Measurements from ENCODE around the gene AGFG1. TPM values are rescaled to one million over a fixed set of nuclear protein-coding genes. Genes with fewer than 3 reads are reported as not detected.

Gene AGFG1
- total RNA-seq, 4 donors from 2014 or later, result 41.0 to 60.3 (median 55.0) TPM

DNA sequence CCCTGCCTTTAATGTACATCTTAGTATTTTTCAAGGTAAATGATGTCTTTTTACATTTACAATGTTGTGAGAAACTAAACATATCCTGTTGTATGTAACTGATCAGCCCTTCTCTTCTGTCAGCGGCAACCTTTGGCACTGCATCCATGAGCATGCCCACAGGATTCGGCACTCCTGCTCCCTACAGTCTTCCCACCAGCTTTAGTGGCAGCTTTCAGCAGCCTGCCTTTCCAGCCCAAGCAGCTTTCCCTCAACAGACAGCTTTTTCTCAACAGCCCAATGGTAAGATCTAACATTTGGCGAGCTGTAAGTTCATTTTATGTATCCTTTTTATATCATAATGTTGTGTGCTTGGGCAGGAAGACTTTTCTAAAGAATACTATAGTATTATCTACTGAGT is 79.9 kb downstream of the AGFG1 start:
- Histone ChIP-seq H3K4me1 (no peaks in the 10 kb centered on the region), H3K27ac (no peak overlapping the region), H3K4me3 (no peak overlapping the region), H3K9me3 (no peaks in the 10 kb centered on the region), H3K36me3 (peaks cover 61% of the 10 kb centered on the region), H3K27me3 (no peaks in the 10 kb centered on the region)
- TF ChIP-seq EP300 (IDR thresholded peaks at IDR 0.05) (no peak), POLR2A (IDR thresholded peaks at IDR 0.05) (no peak), POLR2AphosphoS5 (IDR thresholded peaks at IDR 0.05) (no peak)
- TF ChIP-seq, protein P1, sequence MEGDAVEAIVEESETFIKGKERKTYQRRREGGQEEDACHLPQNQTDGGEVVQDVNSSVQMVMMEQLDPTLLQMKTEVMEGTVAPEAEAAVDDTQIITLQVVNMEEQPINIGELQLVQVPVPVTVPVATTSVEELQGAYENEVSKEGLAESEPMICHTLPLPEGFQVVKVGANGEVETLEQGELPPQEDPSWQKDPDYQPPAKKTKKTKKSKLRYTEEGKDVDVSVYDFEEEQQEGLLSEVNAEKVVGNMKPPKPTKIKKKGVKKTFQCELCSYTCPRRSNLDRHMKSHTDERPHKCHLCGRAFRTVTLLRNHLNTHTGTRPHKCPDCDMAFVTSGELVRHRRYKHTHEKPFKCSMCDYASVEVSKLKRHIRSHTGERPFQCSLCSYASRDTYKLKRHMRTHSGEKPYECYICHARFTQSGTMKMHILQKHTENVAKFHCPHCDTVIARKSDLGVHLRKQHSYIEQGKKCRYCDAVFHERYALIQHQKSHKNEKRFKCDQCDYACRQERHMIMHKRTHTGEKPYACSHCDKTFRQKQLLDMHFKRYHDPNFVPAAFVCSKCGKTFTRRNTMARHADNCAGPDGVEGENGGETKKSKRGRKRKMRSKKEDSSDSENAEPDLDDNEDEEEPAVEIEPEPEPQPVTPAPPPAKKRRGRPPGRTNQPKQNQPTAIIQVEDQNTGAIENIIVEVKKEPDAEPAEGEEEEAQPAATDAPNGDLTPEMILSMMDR (IDR thresholded peaks at IDR 0.05), result no peak
- WGBS, result 100% methylated on average over 3 of the region's 3 CpGs
- no peak for DNase-seq (ENCODE audit: low spot score in 2 of 2)

DNA sequence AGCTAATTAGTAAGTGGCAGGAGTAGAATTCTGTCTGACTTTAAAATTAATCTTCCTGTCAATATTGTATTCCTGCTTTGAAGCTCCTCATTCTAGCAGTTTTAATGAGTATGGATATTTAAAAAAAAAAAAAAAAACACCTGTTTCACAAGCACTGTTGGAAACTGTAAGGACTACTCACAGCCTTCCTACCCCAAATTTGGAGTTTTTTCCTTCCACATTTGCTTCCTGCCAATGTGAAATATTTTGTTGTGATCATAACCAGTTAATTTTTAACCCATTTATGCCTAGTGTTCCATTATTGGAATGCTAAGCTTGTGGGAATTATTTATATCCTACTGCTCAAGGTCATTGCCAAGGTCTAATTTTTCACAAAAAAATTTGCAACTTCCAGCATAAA is 90.6 kb downstream of the AGFG1 start:
- Histone ChIP-seq H3K9me3 (no peaks in the 10 kb centered on the region), H3K27me3 (no peaks in the 10 kb centered on the region), H3K36me3 (peaks cover 4% of the 10 kb centered on the region), H3K27ac (no peak overlapping the region), H3K4me1 (no peaks in the 10 kb centered on the region), H3K4me3 (no peak overlapping the region)
- no peak for TF ChIP-seq EP300 (IDR thresholded peaks at IDR 0.05)
- TF ChIP-seq, protein P1 (IDR thresholded peaks at IDR 0.05), result no peak
- TF ChIP-seq POLR2A (IDR thresholded peaks at IDR 0.05), result no peak
- no peak for TF ChIP-seq POLR2AphosphoS5 (IDR thresholded peaks at IDR 0.05)
- no peak for DNase-seq (ENCODE audit: low spot score in 2 of 2)

DNA sequence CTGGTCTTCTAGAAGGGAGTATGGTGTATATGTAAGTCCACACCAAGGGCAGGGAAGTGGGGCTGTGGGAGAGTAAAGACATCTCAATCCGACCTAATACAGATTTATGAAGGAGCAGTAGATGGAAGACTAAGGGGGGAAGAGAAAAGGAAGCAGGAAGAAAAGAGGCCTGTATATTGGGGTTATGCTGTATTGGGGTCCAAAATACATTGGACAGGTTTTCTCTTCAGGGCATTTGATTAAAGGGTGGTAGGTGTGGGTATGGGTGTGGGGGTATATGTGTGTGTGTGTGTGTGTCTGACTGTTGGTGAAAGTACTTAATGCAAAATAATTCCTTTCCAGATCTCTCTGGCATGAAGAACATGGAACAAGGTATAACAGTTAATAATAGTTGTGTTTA is 93.1 kb downstream of the AGFG1 start:
- peaks cover 3% of the 10 kb centered on the region for H3K36me3 ChIP-seq
- WGBS, result 100% methylated on average over 1 of the region's 1 CpG
- H3K9me3 ChIP-seq, result no peaks in the 10 kb centered on the region
- no peaks in the 10 kb centered on the region for H3K27me3 ChIP-seq
- H3K27ac ChIP-seq, result no peak overlapping the region
- TF ChIP-seq POLR2A (IDR thresholded peaks at IDR 0.05) (no peak), POLR2AphosphoS5 (IDR thresholded peaks at IDR 0.05) (no peak), EP300 (IDR thresholded peaks at IDR 0.05) (no peak)
- TF ChIP-seq, protein P1 (IDR thresholded peaks at IDR 0.05), result no peak
- H3K4me1 ChIP-seq, result no peaks in the 10 kb centered on the region
- DNase-seq (ENCODE audit: low spot score in 2 of 2), result no peak
- H3K4me3 ChIP-seq, result no peak overlapping the region

DNA sequence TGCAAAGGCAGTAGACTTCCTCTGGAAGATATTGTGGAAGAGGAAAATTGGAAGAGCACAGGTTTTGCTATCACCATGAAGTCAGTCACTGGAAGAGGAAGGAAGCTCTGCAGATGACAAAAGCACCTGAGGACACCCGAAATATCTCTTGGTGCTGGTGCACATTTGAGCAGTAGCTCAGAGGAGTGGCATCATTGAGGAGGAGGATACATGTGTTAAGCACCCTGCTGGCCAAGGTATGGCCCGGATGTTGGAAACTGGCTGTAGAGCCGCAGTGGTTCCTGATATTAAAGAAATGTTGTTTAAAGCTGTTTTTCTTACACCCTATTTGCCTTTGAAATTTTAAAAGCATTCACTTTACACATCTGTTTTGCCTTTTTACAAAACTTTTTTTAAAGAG is 94.1 kb downstream of the AGFG1 start:
- no peak for DNase-seq (ENCODE audit: low spot score in 2 of 2)
- no peak for TF ChIP-seq POLR2AphosphoS5 (IDR thresholded peaks at IDR 0.05)
- no peak for TF ChIP-seq EP300 (IDR thresholded peaks at IDR 0.05)
- TF ChIP-seq, protein P1 (IDR thresholded peaks at IDR 0.05), result no peak
- TF ChIP-seq POLR2A (IDR thresholded peaks at IDR 0.05), result no peak
- H3K4me3 ChIP-seq, result no peak overlapping the region
- no peaks in the 10 kb centered on the region for H3K27me3 ChIP-seq
- WGBS, result 62% methylated on average over 3 of the region's 3 CpGs
- H3K27ac ChIP-seq, result no peak overlapping the region
- H3K36me3 ChIP-seq, result peaks cover 3% of the 10 kb centered on the region
- no peaks in the 10 kb centered on the region for H3K9me3 ChIP-seq
- no peaks in the 10 kb centered on the region for H3K4me1 ChIP-seq

DNA sequence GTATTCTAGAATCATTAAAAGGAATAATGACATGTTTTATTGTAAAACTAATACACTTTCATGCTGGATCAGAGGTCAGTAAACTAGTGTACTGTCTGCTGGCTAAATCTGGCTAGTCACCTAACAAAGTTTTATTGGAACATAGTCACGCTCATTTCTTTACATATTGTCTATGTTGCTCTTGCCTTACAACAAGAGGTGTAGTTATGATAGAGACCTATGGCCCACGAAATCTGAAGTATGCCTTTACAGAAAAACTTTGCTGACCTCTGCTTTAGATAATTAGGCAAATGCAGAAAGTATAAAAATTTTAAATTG is 96.9 kb downstream of the AGFG1 start:
- Histone ChIP-seq H3K9me3 (no peaks in the 10 kb centered on the region), H3K36me3 (peaks cover 3% of the 10 kb centered on the region), H3K27ac (no peak overlapping the region), H3K4me3 (no peak overlapping the region), H3K27me3 (no peaks in the 10 kb centered on the region), H3K4me1 (no peaks in the 10 kb centered on the region)
- DNase-seq (ENCODE audit: low spot score in 2 of 2), result no peak
- TF ChIP-seq POLR2AphosphoS5 (IDR thresholded peaks at IDR 0.05) (no peak), POLR2A (IDR thresholded peaks at IDR 0.05) (no peak), EP300 (IDR thresholded peaks at IDR 0.05) (no peak)
- TF ChIP-seq, protein P1 (IDR thresholded peaks at IDR 0.05), result no peak
- 90% methylated on average over 2 of the region's 2 CpGs for WGBS

Measured in suprapubic skin (tissue), 4 donors.